ENCODE results near the gene COL20A1.

COL20A1 gene

GRCh38 chr20:63361519-63362435 lies 68.8 kb downstream of the COL20A1 start:
- no peak for DNase-seq (ENCODE audit: low read depth)
- TF ChIP-seq POLR2A (IDR thresholded peaks at IDR 0.05; ENCODE audit: extremely low read depth, insufficient read length): no peak
- no peak for TF ChIP-seq MAX (IDR thresholded peaks at IDR 0.05; ENCODE audit: low read depth, low read length)
- TF ChIP-seq CTCF (IDR thresholded peaks at IDR 0.05; ENCODE audit: low read depth, low read length): no peak
- TF ChIP-seq MYC (IDR thresholded peaks at IDR 0.05; ENCODE audit: low read depth, low read length): no peak
- no peak overlapping the region for H3K4me3 ChIP-seq (ENCODE audit: low read depth, low read length)

GRCh38 chr20:63362436-63363009 lies 69.5 kb downstream of the COL20A1 start:
- no peak overlapping the region for H3K4me3 ChIP-seq (ENCODE audit: low read depth, low read length)
- DNase-seq (ENCODE audit: low read depth): no peak
- TF ChIP-seq POLR2A (IDR thresholded peaks at IDR 0.05; ENCODE audit: extremely low read depth, insufficient read length) (no peak), MAX (IDR thresholded peaks at IDR 0.05; ENCODE audit: low read depth, low read length) (no peak), CTCF (IDR thresholded peaks at IDR 0.05; ENCODE audit: low read depth, low read length) (no peak), MYC (IDR thresholded peaks at IDR 0.05; ENCODE audit: low read depth, low read length) (no peak)

- TF ChIP-seq CTCF (IDR thresholded peaks at IDR 0.05; ENCODE audit: low read depth, low read length) (no peak), MAX (IDR thresholded peaks at IDR 0.05; ENCODE audit: low read depth, low read length) (no peak), MYC (IDR thresholded peaks at IDR 0.05; ENCODE audit: low read depth, low read length) (no peak), POLR2A (IDR thresholded peaks at IDR 0.05; ENCODE audit: extremely low read depth, insufficient read length) (no peak)
- DNase-seq (ENCODE audit: low read depth): no peak
- no peak overlapping the region for H3K4me3 ChIP-seq (ENCODE audit: low read depth, low read length)
Observed at GRCh38 chr20:63363013-63363957, 70.3 kb downstream of the COL20A1 start.

- H3K4me3 ChIP-seq (ENCODE audit: low read depth, low read length): no peak overlapping the region
- TF ChIP-seq POLR2A (IDR thresholded peaks at IDR 0.05; ENCODE audit: extremely low read depth, insufficient read length): no peak
- no peak for TF ChIP-seq CTCF (IDR thresholded peaks at IDR 0.05; ENCODE audit: low read depth, low read length)
- TF ChIP-seq MYC (IDR thresholded peaks at IDR 0.05; ENCODE audit: low read depth, low read length): no peak
- no peak for TF ChIP-seq MAX (IDR thresholded peaks at IDR 0.05; ENCODE audit: low read depth, low read length)
Observed at GRCh38 chr20:63363981-63364561, 71.1 kb downstream of the COL20A1 start.

More at GRCh38 chr20:63363981-63364561, 71.1 kb downstream of the COL20A1 start:
- no peak for DNase-seq (ENCODE audit: low read depth)

All from NB4 (cell line).